Skeletal muscle tissue (tissue), 4 donors: Measurements from ENCODE around the gene ZWILCH. TPM values are rescaled to one million over a fixed set of nuclear protein-coding genes. Genes with fewer than 3 reads are reported as not detected.

Experiments
- H3K27ac ChIP-seq: one replicate; pipeline ENCODE4 v1.7.0; 2013; ENCODE audit warnings: mild to moderate bottlenecking, low read depth, low read length, inconsistent platforms
- H3K27me3 ChIP-seq, 3 donors: one replicate each; pipeline ENCODE4 v1.7.0; 2013; ENCODE audit warnings: low read length in 3 of 3; ENCODE audit not compliant: control insufficient read depth in 3 of 3, insufficient read depth in 3 of 3
- H3K36me3 ChIP-seq, 3 donors: one replicate each; pipeline ENCODE4 v1.7.0; 2013; ENCODE audit warnings: low read length in 3 of 3; ENCODE audit not compliant: control insufficient read depth in 3 of 3, insufficient read depth in 3 of 3
- H3K4me1 ChIP-seq, 3 donors: one replicate each; pipeline ENCODE4 v1.7.0; 2013; ENCODE audit warnings: low read length in 3 of 3, mild to moderate bottlenecking in 3 of 3; ENCODE audit not compliant: control insufficient read depth in 3 of 3, insufficient read depth in 3 of 3
- H3K4me3 ChIP-seq, 3 donors: one replicate each; pipeline ENCODE4 v1.7.0; 2013; ENCODE audit warnings: low read length in 3 of 3
- H3K9ac ChIP-seq, 3 donors: one replicate each; pipeline ENCODE4 v1.7.0; 2013; ENCODE audit warnings: low read length in 3 of 3, mild to moderate bottlenecking in 3 of 3, moderate library complexity in 2 of 3, low read depth in 1 of 3
- H3K9me3 ChIP-seq, 3 donors: one replicate each; pipeline ENCODE4 v1.7.0; 2013; ENCODE audit warnings: low read length in 3 of 3; ENCODE audit not compliant: control insufficient read depth in 3 of 3
- total RNA-seq: library from RNA; depleted of rRNA; stranded (reverse); fragments of >200 nt; gene quantifications from one replicate; pipeline ENCODE4 v1.2.3, GENCODE V29; 2014
- donor health status: Osteomylitis.

Gene ZWILCH
- total RNA-seq, 1 donor from 2014 or later: 14.1 TPM

DNA sequence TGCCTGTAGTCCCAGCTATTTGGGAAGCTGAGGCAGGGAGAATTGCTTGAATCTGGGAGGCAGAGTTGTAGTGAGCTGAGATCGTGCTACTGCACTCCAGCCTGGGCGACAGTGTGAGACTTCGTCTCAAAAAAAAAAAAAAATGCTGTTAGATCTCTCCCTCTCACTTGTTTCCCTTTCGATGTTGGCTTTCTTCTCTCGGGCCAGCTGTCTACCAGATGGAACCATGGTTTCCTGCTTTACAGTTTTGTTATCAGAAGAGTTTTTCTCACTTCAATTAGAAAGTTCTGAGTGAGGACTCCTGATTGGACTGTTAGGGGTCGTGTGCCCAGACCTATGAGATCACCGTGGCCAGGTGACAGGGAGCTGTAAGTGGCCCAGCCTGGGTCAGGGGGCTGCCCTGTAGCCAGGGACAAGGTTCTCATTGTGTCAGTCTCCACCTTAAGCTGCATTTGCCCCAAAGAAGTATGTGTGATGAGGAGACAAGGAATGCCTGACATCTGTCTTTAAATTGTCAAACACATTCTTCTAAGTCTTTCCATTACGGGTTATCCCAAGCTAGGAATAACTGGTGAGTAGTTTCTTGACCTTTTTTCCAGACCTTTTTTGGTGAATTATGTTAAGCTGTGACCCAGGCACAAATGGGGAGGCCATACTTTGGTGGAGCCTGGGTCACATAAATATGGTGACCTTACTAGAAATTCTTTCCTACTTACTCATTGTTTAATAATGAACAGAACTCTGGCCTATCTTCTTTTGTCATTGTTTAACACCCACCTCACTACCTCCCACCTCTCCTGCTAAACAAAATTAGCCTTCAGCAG lies 32.7 kb upstream of the ZWILCH start:
- no peaks in the 10 kb centered on the region for H3K36me3 ChIP-seq
- H3K9me3 ChIP-seq: no peaks in the 10 kb centered on the region
- peaks cover 5 to 20% (median 13%) of the 10 kb centered on the region in 3 donors for H3K4me1 ChIP-seq
- peak overlapping the region; percentile 30 for H3K27ac ChIP-seq
- H3K4me3 ChIP-seq: peak overlapping the region in 1 of 3 donors; percentile 14
- no peaks in the 10 kb centered on the region for H3K27me3 ChIP-seq
- peak overlapping the region in 1 of 3 donors; percentile 3 for H3K9ac ChIP-seq

DNA sequence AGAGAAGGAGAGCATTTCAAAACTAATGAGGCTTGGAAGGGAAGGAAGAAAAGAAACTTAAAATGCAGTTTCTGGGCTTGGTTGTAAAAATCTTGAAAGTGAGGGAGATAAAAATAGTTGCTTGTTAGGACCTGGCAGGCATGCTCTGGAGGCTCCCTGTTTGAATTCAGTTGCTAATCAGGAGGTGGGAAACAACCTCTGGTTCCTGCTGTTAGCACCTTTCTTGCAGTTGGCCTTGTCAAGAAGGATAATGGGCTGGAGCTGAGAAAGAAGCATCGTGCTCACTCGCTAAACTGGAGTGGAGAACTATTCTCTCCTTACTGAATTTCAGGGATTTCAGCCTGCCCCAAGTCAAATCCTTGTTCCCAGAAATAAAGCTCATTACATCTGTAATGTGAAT lies 31.0 kb upstream of the ZWILCH start:
- H3K36me3 ChIP-seq: no peaks in the 10 kb centered on the region
- H3K4me3 ChIP-seq: no peak overlapping the region
- H3K27me3 ChIP-seq: no peaks in the 10 kb centered on the region
- H3K9ac ChIP-seq: no peak overlapping the region
- H3K4me1 ChIP-seq: peaks cover 5 to 20% (median 13%) of the 10 kb centered on the region in 3 donors
- H3K9me3 ChIP-seq: no peaks in the 10 kb centered on the region
- H3K27ac ChIP-seq: no peak overlapping the region

DNA sequence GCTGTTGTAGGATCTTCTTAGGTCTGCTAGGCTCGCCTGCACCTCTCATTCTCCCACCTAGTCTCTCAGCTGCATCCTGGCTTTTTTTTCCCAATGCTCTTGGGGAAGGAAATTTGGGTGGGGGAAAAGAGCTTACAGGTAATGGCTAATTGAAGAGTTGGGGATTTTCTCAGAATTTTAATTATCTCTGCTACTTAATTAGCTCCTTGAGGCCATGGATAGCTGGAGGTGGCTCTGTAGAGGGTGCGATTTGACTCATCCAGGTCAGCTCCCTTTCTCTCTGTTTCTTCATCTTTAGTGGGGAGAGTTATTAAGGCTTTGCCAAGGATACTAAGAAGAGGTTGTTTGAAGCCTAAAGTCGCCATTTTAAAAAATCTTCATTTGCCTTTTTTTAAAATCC lies 30.2 kb upstream of the ZWILCH start:
- no peaks in the 10 kb centered on the region for H3K36me3 ChIP-seq
- H3K27ac ChIP-seq: no peak overlapping the region
- no peaks in the 10 kb centered on the region for H3K9me3 ChIP-seq
- no peak overlapping the region for H3K4me3 ChIP-seq
- no peaks in the 10 kb centered on the region for H3K27me3 ChIP-seq
- peaks cover 5 to 20% (median 13%) of the 10 kb centered on the region in 3 donors for H3K4me1 ChIP-seq
- no peak overlapping the region for H3K9ac ChIP-seq

DNA sequence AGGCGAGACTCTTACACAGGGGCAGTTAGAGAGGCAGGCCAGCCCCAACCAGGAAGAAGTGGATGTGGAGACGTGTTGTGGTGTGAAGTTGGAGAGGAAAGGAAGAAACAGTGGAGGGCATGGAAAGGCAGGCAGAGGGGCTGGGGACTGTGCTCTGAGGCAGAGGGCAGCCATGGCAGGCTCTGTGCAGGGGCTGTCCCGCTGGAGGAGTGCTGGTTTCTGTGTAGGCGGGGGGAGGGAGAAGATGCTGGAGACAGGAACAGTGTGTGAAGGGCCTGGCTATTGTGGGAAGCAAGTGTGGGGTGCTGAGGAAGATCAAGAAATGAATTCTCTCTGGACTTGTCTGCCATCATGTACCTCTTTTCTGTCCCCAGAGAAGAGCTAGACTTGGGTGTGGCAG lies 28.6 kb upstream of the ZWILCH start:
- peaks cover 5 to 20% (median 13%) of the 10 kb centered on the region in 3 donors for H3K4me1 ChIP-seq
- peaks cover under 1 to 5% (median under 1%) of the 10 kb centered on the region in 3 donors for H3K36me3 ChIP-seq
- H3K9ac ChIP-seq: no peak overlapping the region
- no peak overlapping the region for H3K4me3 ChIP-seq
- H3K9me3 ChIP-seq: no peaks in the 10 kb centered on the region
- no peak overlapping the region for H3K27ac ChIP-seq
- H3K27me3 ChIP-seq: no peaks in the 10 kb centered on the region

DNA sequence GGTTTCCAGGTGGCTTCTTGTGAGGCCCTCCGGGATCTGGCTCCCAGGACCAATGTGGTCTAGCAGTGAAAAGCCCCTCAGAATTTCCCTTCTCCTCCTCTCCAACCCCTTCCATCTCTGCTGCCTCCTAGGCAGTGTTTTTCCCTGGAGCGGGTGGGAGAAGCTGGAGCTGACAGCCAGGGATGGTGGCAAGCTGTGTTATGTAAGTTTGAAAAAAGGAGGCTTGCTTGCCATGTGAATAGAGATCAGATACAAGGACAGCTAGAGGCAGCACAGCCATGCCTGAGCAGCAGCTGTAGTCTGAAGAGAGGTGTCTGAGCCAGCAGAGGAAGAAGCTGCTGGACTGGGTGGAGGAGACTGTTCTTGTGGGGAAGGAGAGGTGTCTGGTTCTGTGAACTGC lies 28.1 kb upstream of the ZWILCH start:
- Histone ChIP-seq H3K27me3 (no peaks in the 10 kb centered on the region), H3K4me3 (no peak overlapping the region), H3K4me1 (peaks cover 5 to 20% (median 13%) of the 10 kb centered on the region in 3 donors), H3K27ac (no peak overlapping the region), H3K9ac (no peak overlapping the region), H3K36me3 (peaks cover 5 to 10% (median 5%) of the 10 kb centered on the region in 3 donors), H3K9me3 (no peaks in the 10 kb centered on the region)

DNA sequence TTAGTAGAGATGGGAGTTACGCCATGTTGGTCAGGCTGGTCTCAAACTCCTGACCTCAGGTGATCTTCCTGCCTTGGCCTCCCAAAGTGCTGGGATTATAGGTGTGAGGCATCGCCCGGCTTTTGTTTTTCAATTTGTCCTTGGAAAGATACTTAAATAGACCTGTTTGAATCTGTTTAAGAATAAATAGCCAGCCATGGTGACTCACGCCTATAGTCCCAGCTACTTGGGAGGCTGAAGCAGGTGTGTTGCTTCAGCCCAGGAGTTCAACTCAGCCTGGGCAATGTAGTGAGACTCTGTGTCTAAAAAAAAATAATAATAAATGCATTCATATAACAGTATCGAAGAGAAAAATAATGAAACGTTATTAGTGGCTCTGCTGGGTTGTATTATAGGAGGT lies 24.9 kb upstream of the ZWILCH start:
- peaks cover 9 to 21% (median 18%) of the 10 kb centered on the region in 3 donors for H3K36me3 ChIP-seq
- peaks cover 5 to 11% (median 10%) of the 10 kb centered on the region in 3 donors for H3K4me1 ChIP-seq
- no peak overlapping the region for H3K4me3 ChIP-seq
- H3K27me3 ChIP-seq: no peaks in the 10 kb centered on the region
- no peaks in the 10 kb centered on the region for H3K9me3 ChIP-seq
- H3K9ac ChIP-seq: no peak overlapping the region
- H3K27ac ChIP-seq: no peak overlapping the region

DNA sequence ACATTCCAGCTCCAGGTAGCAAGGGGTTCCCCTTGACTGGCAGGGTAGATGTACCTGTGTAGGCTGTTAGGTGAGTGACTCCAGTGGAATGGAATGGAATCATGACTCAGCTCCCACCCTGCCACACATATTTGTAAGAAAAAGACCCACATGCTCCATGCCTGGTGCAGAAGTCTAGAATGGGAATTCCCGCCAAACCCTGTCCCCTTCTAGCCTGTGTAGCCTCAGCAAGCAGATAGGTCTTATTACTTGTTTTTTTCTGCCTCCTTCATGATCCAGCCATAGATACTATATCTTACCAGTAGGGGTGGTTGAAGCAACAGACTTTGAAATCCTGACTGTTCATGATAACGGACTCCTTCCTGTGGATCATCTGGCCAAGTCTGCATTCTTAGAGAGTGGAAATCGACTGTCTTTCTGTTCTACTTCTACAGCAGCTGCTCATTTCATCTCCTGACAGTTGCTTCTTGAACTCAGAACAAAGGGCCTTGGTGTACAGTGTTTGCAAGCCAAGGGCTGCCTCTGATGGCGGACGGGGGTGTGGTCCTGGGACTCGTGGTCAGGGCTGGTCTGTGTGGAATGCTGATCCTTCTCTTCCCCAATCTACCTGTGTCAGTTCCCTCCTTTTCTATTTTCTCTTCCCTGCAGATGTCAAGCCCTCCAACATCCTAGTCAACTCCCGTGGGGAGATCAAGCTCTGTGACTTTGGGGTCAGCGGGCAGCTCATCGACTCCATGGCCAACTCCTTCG lies 23.8 kb upstream of the ZWILCH start:
- Histone ChIP-seq H3K27me3 (no peaks in the 10 kb centered on the region), H3K27ac (no peak overlapping the region), H3K9me3 (no peaks in the 10 kb centered on the region), H3K4me3 (no peak overlapping the region), H3K9ac (no peak overlapping the region), H3K36me3 (peaks cover 11 to 24% (median 22%) of the 10 kb centered on the region in 3 donors), H3K4me1 (peaks cover 5 to 11% (median 10%) of the 10 kb centered on the region in 3 donors)

DNA sequence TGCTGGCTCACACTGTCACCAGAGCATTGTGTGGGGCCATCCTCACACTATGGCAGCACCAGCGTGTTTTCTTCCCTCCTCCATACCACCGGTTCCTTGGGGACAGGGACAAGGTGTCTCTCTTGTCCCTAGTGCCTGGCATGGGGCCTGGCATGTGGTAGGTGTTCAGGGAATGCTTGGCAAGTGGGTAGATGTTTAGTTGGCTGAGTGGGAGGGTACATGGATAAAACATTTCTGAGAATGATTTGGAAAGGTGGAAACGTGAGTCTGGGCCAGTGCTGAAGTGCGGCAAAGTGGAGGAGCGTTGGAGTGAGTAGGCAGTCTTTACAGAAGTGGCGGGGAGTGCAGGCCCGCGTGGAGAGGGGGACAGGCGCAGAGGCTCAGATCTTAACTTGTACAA lies 22.6 kb upstream of the ZWILCH start:
- Histone ChIP-seq H3K4me3 (peak overlapping the region in 1 of 3 donors; percentile 22), H3K36me3 (peaks cover 11 to 29% (median 25%) of the 10 kb centered on the region in 3 donors), H3K27me3 (no peaks in the 10 kb centered on the region), H3K9ac (no peak overlapping the region), H3K27ac (no peak overlapping the region), H3K4me1 (peaks cover 5 to 11% (median 10%) of the 10 kb centered on the region in 3 donors), H3K9me3 (no peaks in the 10 kb centered on the region)

DNA sequence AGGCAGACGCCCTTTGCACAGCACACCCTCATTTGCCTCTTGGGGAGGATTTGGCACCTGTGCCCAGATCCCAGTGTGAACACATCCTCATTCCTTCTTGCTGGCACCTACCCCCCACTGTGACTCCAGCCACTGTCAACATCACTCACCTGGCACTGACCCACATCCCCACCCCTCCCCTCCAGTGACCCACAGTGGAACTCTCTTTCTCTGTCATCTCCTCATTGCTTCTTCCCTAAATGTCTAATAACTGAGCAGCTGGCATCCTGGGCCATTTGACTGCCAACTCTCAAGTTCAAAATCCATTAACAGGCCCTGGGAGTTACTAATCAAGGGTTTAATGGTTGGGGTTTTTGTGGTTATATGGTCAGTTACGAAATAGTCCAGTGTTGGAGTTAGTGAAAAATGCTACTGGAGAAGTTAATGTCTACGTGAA lies 22.0 kb upstream of the ZWILCH start:
- Histone ChIP-seq H3K4me3 (no peak overlapping the region), H3K27ac (no peak overlapping the region), H3K27me3 (no peaks in the 10 kb centered on the region), H3K36me3 (peaks cover 17 to 35% (median 26%) of the 10 kb centered on the region in 3 donors), H3K9me3 (no peaks in the 10 kb centered on the region), H3K4me1 (peaks cover 5 to 11% (median 10%) of the 10 kb centered on the region in 3 donors), H3K9ac (no peak overlapping the region)
